Stimulated activated CD4-positive, alpha-beta T cell treated with anti-CD3 and anti-CD28 coated beads, Interleukin-15, amount 100 ng/mL, for 48 hours (primary cell): Measurements from ENCODE around the gene IFI6.
"Not testable (repeated sequence)": the region's sequence is repeated elsewhere in the genome, so short reads cannot be mapped to it uniquely, and the experiment has no call there.

ENCODE experiments used
- DNase-seq, 2 donors: peaks; one replicate each; pipeline ENCODE4 v3.0.0-alpha.2; 2020; ENCODE audit warnings: low read depth in 2 of 2

Gene IFI6

DNA sequence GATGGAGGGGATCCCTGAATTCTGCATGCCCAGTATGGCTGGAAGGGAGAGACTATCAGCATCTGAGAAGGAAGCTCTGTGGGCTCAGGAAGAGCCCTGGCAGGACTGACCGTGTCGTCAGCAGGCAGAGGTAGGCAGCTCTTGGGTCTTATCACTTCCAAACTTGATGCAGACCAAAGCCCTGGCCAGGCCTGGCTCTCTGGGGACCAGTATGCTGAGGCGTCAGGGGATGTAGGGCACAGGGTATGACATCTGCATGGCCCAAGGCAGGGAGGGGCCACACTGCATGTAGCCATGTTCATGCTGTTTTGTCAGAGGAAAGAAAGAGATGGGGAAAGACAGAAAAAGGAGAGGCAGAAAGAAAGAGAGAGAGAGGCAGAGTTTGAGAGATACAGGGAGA is 43.3 kb downstream of the IFI6 start:
- no peak for DNase-seq

GRCh38 chr1:27627733-27628132 is 44.3 kb downstream of the IFI6 start:
- not testable (repeated sequence) for DNase-seq

GRCh38 chr1:27627061-27627460 is 44.9 kb downstream of the IFI6 start:
- no peak for DNase-seq

DNA sequence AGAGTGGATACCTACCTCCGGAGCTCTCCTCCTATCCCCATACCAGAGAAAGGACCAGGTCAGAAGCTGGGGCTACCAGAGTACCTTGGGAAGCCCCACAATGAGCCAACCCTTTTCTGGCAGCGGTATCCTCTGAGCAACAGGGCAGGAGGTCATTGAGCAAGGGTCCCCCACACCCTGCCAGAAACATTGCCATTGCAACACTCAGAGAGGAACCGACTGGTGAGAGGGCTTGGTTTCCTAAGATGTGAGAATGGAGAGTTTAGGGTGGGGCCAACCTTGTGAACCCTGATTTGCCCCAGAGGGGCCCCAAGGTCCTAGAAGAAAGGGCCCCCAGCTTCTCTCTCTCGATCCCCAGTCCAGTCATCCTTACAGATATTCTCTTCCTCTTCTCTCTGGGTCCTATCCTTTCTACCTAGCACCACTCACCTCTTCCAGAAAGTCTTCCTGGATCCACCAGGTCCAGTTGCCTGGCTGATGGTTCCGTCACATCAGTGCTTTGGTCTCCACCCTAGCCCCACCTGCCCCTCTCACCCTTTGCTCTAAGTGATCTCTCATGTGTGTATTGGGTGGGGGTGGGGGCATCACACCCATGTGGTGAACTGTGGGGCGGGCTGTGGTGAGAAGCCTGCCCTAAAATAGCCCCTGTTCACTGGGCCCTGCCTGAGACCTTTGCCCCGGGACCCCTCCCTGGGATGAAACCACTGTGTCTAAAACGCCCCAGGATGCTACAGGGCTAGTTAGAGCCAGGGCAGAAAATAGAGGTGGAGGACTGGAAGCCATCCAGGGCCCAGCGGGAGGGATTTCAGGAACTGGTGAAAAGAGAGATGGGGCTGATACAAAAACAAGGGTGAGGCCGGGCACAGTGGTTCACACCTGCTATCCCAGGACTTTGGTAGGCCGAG is 45.7 kb downstream of the IFI6 start:
- no peak for DNase-seq

GRCh38 chr1:27624467-27625178 is 47.4 kb downstream of the IFI6 start:
- no peak for DNase-seq

DNA sequence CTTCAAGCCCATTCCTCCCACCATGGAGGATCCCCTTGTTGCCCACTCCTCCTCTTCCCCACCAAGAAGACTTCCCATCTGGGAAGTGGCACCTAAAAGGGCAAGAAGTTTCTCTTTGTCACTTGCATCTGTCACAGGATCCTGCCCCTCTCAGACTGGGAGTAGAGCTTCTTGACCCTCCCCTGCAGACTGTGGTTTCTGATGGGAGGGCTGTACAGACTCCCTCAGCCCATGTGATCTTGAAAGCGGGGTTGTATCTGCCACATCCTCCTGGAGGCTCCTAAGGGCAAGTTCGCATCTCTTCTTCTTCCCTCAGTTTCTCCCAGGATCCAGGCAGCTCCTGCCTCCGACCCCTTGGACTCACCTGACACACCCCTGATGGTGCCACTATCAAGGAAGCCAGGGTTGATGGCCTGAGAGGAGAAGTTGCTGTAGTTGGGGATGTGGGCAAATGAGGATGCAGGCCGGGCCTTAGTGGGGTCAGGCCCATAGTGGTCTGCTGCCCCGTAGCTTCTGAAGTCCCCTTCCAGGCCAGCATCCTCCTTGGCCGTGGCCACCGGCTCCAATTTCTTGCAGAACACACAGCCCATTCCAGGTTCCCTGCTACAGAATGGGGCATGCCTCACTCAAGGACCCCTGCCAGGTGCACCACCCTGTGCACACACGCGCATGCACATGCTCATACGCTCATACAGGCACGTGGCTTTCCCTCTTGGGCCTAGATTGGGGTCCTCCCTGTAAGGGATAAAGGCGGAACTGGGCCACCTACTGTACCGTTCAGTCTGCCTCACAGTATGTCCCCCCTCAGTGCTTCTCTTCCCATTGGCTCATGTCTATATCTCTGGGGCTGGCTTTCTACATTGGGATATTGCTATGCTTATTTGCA is 48.4 kb downstream of the IFI6 start:
- DNase-seq: no peak

GRCh38 chr1:27622828-27623227 is 49.2 kb downstream of the IFI6 start:
- no peak for DNase-seq

- no peak for DNase-seq
Observed at GRCh38 chr1:27621051-27621920, 50.7 kb downstream of the IFI6 start.

- DNase-seq: not testable (repeated sequence)
Observed at GRCh38 chr1:27619782-27620438, 52.1 kb downstream of the IFI6 start.

- DNase-seq: no peak
Observed at GRCh38 chr1:27618341-27619082, 53.5 kb downstream of the IFI6 start.

DNA sequence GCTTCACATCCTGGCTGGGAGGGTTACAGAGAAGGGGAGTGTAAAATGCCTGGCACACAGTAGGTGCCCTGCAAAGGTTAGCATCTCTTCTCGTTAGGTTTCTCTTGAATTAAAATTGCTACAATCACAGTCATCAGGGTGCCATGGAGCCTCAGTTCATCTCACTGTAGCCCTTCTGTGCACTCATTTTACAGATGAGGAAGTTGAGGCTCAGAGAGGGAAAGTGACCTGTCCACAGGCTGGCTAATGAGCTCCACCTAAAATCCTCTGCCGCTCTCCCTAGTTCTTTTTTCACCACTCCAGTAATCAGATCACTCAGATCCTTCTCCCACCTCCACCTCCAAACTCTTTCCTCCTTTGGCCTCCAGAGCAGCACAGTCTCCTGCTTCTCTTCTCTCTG is 54.6 kb downstream of the IFI6 start:
- DNase-seq: no peak

DNA sequence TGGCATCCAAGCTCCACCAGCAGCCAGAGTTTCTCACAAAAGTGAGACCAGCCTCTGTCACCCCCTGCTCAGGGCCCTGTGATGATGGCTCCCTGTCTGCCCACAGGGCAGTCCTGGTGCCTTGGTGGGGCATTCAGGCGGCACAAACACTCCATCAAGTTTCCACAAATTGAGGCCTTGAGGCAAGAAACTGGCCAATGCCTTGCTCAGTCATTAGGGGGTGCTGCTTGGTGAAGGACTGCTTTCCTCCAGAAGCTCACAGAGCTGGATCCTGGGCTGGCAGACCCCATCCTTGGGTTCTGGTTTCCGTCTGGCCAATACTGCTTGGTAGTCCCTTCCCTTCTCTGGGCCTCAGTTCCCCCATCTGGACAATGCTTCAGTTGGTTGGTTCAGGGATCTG is 55.6 kb downstream of the IFI6 start:
- DNase-seq: no peak
